Spleen (tissue), 7 donors: ENCODE results near the gene MFN1.

ENCODE experiments used
- CTCF ChIP-seq, 11 experiments: fragments of 200-600 bp in 7 of 11; fragments of 450-650 bp in 4 of 11; sonication (generic) in 4 of 11; IDR thresholded peaks in 8 of 11; conservative IDR thresholded peaks in 3 of 11; 1 replicate in 7 of 11; 2 replicates in 4 of 11; pipeline versions ENCODE4 v1.4.0 to v1.8.0; 2016 to 2021; ENCODE audit warnings: antibody characterized with exemption in 11 of 11, inconsistent platforms in 4 of 11, mild to moderate bottlenecking in 1 of 11
- POLR2A ChIP-seq, 3 donors: fragments of 450-650 bp; IDR thresholded peaks; one replicate each; pipeline ENCODE4 v1.5.1; 2017; ENCODE audit warnings: antibody characterized with exemption in 3 of 3, mild to moderate bottlenecking in 1 of 3
- POLR2AphosphoS5 ChIP-seq, 3 donors: sonication (generic); formaldehyde crosslinking; IDR thresholded peaks; one replicate each; pipeline ENCODE4 v1.5.1; 2017; ENCODE audit warnings: antibody characterized with exemption in 3 of 3
- donor health status: DM: no; HTN: no; CAD: no; lungs with moderate emphysema.
- donor health status: DM: no; HTN: no; CAD: no.
- donor health status: DM: no; HTN: no; CAD: no.

DNA sequence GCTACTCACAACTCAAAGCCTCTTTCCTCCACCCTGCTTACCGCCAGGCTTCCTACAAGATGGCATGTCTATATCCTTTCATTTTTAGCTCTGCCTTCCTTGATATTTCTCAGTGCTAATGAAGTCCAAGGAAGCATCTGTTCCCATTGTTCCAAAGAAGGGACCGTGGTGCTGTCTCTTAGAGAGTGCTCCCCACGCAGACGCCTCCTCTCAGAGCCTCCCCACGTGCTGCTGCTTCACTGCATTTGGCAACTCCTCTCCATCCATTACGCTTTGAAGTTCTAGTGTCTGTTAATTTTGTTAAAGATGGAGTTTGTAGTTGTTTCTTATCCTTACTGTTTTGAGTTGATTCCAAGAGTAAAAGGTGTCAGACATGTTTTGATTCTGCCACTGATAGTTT, 77.6 kb downstream of the MFN1 start:
- TF ChIP-seq CTCF (IDR thresholded peaks at IDR 0.05 in 8 of 11, conservative IDR thresholded peaks at IDR 0.05 in 3 of 11) (no peak), POLR2A (IDR thresholded peaks at IDR 0.05) (no peak), POLR2AphosphoS5 (IDR thresholded peaks at IDR 0.05) (no peak)
